CD4-positive, alpha-beta T cell treated with Interleukin-17A for 4 hours (primary cell): ENCODE results near the gene STK40.

Experiments
- DNase-seq: peaks from one replicate; pipeline ENCODE4 v3.0.0-alpha.2; 2020; ENCODE audit warnings: mixed read lengths

The STK40 gene

GRCh38 chr1:36341626-36342320 lies 44.0 kb downstream of the STK40 start:
- no peak for DNase-seq

- DNase-seq: no peak
Measured at GRCh38 chr1:36339615-36340014, 46.1 kb downstream of the STK40 start.

GRCh38 chr1:36339215-36339614 lies 46.5 kb downstream of the STK40 start:
- no peak for DNase-seq

GRCh38 chr1:36337830-36338229 lies 47.9 kb downstream of the STK40 start:
- DNase-seq: no peak

- no peak for DNase-seq
Measured at GRCh38 chr1:36330940-36331339, 54.8 kb downstream of the STK40 start.

- DNase-seq: no peak
Measured at GRCh38 chr1:36329817-36330216, 55.9 kb downstream of the STK40 start.

GRCh38 chr1:36328713-36329112 lies 57.0 kb downstream of the STK40 start:
- DNase-seq: no peak

- DNase-seq: no peak
Measured at GRCh38 chr1:36328088-36328480, 57.6 kb downstream of the STK40 start.

GRCh38 chr1:36327421-36328087 lies 58.2 kb downstream of the STK40 start:
- no peak for DNase-seq

GRCh38 chr1:36326499-36326898 lies 59.2 kb downstream of the STK40 start:
- no peak for DNase-seq

- no peak for DNase-seq
Measured at GRCh38 chr1:36324353-36324703, 61.4 kb downstream of the STK40 start.

GRCh38 chr1:36323636-36324352 lies 61.9 kb downstream of the STK40 start, which contains the start of gene EVA1B:
Gene EVA1B, minus strand, starts transcription at chr1:36323645. Its CDS starts 608 bp downstream, at chr1:36323037.
- peak; percentile 70 for DNase-seq

- peak; percentile 42 for DNase-seq
Measured at GRCh38 chr1:36322786-36323635, 62.7 kb downstream of the STK40 start.

GRCh38 chr1:36322041-36322785 lies 63.5 kb downstream of the STK40 start:
- DNase-seq: no peak

- peak; percentile 56 for DNase-seq
Measured at GRCh38 chr1:36321119-36321951, 64.4 kb downstream of the STK40 start.

- no peak for DNase-seq
Measured at GRCh38 chr1:36320767-36321118, 65.0 kb downstream of the STK40 start.

GRCh38 chr1:36320291-36320761 lies 65.4 kb downstream of the STK40 start:
- DNase-seq: no peak

GRCh38 chr1:36309397-36309796 lies 76.3 kb downstream of the STK40 start:
- no peak for DNase-seq

GRCh38 chr1:36307601-36308330 lies 78.0 kb downstream of the STK40 start:
- DNase-seq: no peak

GRCh38 chr1:36306902-36307456 lies 78.7 kb downstream of the STK40 start:
- peak; percentile 97 for DNase-seq
